ENCODE measurements around the gene TBL1XR1.

GRCh38 chr3:177015881-177016280 lies 181.4 kb downstream of the TBL1XR1 start:
- no peak for TF ChIP-seq TAF1 (IDR thresholded peaks at IDR 0.05; ENCODE audit: borderline replicate concordance, insufficient read depth, low read length)
- no peak for TF ChIP-seq REST (IDR thresholded peaks at IDR 0.05; ENCODE audit: insufficient read depth in 1 of 2, low read depth in 2 of 2, low read length in 2 of 2)
- TF ChIP-seq SIN3A (IDR thresholded peaks at IDR 0.05; ENCODE audit: borderline replicate concordance, insufficient read depth, low read length), result no peak
- TF ChIP-seq POLR2AphosphoS5 (IDR thresholded peaks at IDR 0.05; ENCODE audit: low read depth, low read length), result no peak
- TF ChIP-seq FOXP2 (optimal IDR thresholded peaks at IDR 0.05; ENCODE audit: borderline replicate concordance, extremely low read depth, extremely low read length, insufficient read depth), result no peak

All from PFSK-1 (cell line).